ENCODE data around the gene PDS5A. TPM values are rescaled to one million over a fixed set of nuclear protein-coding genes. Genes with fewer than 3 reads are reported as not detected.

PDS5A gene
- total and polyA plus RNA-seq, 2 of the 13 experiments (the other 11 are each of a cell fraction or from before 2014, with no cell fraction given), result 31.8 to 57.0 TPM

DNA sequence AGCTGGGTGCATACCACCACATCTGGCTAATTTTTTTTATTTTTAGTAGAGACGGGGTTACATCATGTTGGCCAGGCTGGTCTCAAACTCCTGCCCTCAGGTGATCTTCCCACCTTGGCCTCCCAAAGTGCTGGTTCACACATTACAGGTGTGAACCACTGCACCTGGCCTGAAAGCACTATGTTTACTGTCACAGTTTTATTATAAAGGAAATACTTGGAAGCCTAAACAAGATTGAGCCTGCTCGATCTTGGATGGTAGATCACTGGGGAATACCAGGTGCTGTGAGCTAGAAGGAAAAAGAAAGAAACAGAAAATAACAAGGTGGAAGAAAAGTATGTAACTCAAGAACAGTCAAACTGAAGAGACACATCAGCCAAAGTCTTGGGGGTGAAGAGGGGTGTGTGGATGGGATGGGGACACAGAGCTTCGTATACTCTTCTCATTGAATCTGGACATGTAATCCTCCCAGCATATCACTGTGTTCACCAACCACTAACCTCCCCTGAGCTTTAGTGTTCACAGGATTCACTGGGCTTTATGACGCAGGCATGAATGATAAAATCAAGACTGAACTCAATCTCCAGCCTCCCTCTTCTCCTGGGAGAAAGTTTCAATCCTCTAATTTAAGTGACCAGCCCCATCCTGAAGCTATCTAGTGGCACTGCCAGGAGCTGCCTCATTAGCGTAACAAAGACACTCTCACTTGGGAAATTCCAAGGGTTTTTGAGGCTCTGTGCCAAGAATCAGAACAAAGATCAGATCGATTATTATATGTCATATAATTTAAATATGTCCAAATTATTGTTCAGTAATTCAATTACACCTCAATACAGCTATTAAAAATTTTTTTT lies 40.9 kb downstream of the PDS5A start (continued):
- TF ChIP-seq FOXO4 (CRISPR knock-in tag; conservative IDR thresholded peaks at IDR 0.05), result no peak

DNA sequence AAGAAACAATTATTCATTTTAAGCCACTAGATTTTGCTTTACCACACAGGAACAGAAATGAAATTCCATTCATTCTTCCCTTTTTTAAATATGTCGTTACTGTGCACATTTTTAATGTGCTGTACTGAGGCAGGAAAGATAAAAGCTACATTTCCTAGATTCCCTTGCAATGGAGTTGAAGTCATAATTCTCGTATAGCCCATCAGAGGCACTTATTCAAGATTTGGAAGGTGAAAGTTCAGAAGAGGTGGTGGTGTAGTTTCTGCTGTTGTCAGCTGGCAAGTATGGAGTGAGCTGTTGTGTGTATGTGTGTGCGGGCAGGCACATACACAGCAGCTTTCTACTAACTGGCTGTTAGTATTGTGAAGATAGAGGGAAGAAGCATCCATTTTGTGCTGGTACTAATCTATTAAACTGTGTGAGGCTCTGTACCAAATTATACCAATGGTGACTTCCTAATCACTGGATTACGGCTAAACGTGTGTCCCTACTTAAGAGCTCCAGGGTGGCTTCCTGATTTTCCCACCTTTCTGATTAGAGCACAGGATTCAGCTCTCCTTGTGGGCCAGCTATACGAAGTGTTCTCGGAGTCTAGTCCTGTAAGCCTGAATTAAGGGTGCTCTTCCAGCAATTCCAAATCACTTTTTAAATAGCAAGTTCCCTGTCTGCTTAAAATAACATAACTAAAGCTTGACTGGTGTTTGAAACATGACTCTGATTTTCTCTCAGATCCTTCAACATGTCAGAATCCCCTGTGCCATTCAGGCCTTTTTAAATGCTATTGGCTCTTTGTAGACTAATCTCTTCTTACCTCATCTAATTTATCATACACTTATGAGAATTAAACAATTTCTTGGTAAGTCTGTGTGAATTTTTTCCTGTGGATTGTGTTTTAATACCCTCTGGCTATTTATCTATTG lies 43.8 kb downstream of the PDS5A start:
- 0 out of 2 replicates have a peak, but pooled peaks cover 7% of the 10 kb centered on the region for H4K20me1 ChIP-seq (ENCODE audit: insufficient read depth, low read length)
- no peak for DNase-seq (ENCODE audit: low spot score)
- H3K27ac ChIP-seq (ENCODE audit: extremely low read length, insufficient read depth, low read length), result no peak overlapping the region
- H3K79me2 ChIP-seq (ENCODE audit: insufficient read depth, low read length), result peaks cover 68% of the 10 kb centered on the region
- TSS peak; percentile 22 for BruUV-seq (replicated peaks)
- no peak overlapping the region for H3K4me2 ChIP-seq (ENCODE audit: low read depth, low read length)
- H3K4me3 ChIP-seq (replicated peaks in 1 of 3; ENCODE audit: insufficient read depth in 1 of 3, low read depth in 2 of 3, low read length in 3 of 3), result no peak overlapping the region
- no peak for FAIRE-seq
- H3K27me3 ChIP-seq (ENCODE audit: control insufficient read depth in 1 of 2, insufficient read depth in 2 of 2, low read length in 2 of 2), result no peaks in the 10 kb centered on the region
- intact Hi-C loops (cut with micrococcal nuclease; ENCODE audit: unreplicated experiment), result no loop called here
- TF ChIP-seq ZNF496 (CRISPR knock-in tag; IDR thresholded peaks at IDR 0.05; ENCODE audit: insufficient replicate concordance) (no peak), IRX3 (CRISPR knock-in tag; IDR thresholded peaks at IDR 0.05; ENCODE audit: borderline replicate concordance, low read depth) (no peak), ZMAT5 (CRISPR knock-in tag; IDR thresholded peaks at IDR 0.05; ENCODE audit: borderline replicate concordance, low read depth) (no peak), ZNF850 (CRISPR knock-in tag; conservative IDR thresholded peaks at IDR 0.05) (no peak), CREM (IDR thresholded peaks at IDR 0.05) (no peak), CREM (CRISPR knock-in tag; IDR thresholded peaks at IDR 0.05) (no peak), ZNF563 (CRISPR knock-in tag; IDR thresholded peaks at IDR 0.05) (no peak), ZSCAN31 (CRISPR knock-in tag; IDR thresholded peaks at IDR 0.05; ENCODE audit: low read depth) (no peak)
- in situ Hi-C loops (cut with HindIII; ENCODE audit: extremely low pct_ligation_motif_present, low pct_unique_long_range_greater_than_20kb), result no loop called here
- ChIA-PET POLR2A (no interaction called here), CTCF (ENCODE audit: low intra/inter-chr PET ratio, low total read pairs) (no interaction called here)
- no peaks in the 10 kb centered on the region for H3K4me1 ChIP-seq (ENCODE audit: insufficient read depth, low read length)
- WGBS (ENCODE audit: low lambda C conversion rate), result 88% methylated on average over 7 of the region's 7 CpGs
- H2AFZ ChIP-seq (ENCODE audit: low read length), result no peak overlapping the region
- peaks cover 2 to 10% of the 10 kb centered on the region in 2 experiments; a peak in 2 of 5 replicates for H3K36me3 ChIP-seq (replicated peaks in 1 of 2; ENCODE audit: control insufficient read depth in 1 of 2, insufficient read depth in 2 of 2, low read length in 2 of 2)
- no peaks in the 10 kb centered on the region for H3K9me3 ChIP-seq (ENCODE audit: low read length)
- H3K9ac ChIP-seq (ENCODE audit: insufficient read depth, low read depth, low read length), result 0 out of 2 replicates have a peak overlapping the region, but pooled peaks have one; percentile 25
- no peak for ATAC-seq

All from HepG2 (cell line).